ENCODE results near the gene TBC1D1.

DNA sequence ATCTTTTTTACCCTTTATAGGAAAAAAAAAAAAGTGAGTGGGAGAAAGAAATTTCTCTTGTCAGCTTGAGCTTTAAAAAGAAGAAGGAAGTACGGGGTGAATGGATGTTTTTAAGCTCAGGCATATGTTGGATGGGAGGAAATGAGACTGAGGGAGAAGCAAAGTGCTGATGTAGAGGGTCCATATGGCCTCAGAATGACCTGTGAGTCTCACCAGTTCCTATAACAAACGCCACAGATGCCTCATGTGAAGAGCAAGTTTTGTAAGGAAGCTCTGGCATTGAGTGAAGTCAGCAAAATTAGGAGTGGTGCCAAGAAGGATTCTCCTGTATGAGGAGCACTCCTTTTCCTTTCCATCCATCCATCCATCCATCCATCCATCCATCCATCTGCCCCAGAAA, 283.9 kb downstream of the TBC1D1 start:
- TF ChIP-seq GATA2 (IDR thresholded peaks at IDR 0.05; ENCODE audit: low read depth, low read length) (no peak), GATA3 (IDR thresholded peaks at IDR 0.05; ENCODE audit: low read depth, low read length) (no peak)

Measured in SH-SY5Y (cell line).